ENCODE data around the gene NCAPD3. TPM values are rescaled to one million over a fixed set of nuclear protein-coding genes. Genes with fewer than 3 reads are reported as not detected.
"Not testable (repeated sequence)": the region's sequence is repeated elsewhere in the genome, so short reads cannot be mapped to it uniquely, and the experiment has no call there.

NCAPD3 gene
- polyA plus RNA-seq, 3 donors from 2014 or later, result 6.9 to 16.7 (median 11.4) TPM

DNA sequence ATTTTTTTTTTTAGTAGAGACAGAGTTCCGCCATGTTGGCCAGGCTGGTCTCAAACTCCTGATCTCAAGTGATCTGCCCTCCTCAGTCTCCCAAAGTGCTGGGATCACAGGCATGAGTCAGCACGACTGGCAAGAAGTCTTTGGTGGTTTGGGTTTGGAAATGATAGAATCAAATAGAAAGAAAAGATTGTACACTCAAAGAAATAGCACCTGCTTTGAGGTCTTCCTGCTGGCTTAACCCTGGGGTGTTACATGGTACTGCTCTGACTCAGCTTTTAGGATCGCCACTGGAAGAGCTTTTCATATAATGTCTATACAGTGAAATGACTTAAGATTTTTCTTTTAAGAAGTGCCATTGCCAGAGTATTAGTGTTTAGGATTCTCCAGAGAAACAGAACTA is 104.7 kb downstream of the NCAPD3 start:
- Mint-ChIP-seq H3K27ac (no peak overlapping the region), H3K36me3 (no peaks in the 10 kb centered on the region), H3K27me3 (ENCODE audit: low read depth in 3 of 3) (peaks cover 4 to 15% (median 8%) of the 10 kb centered on the region in 3 donors), H3K4me1 (no peaks in the 10 kb centered on the region), H3K9me3 (no peaks in the 10 kb centered on the region), H3K4me3 (no peak overlapping the region)
- DNase-seq, result no peak

DNA sequence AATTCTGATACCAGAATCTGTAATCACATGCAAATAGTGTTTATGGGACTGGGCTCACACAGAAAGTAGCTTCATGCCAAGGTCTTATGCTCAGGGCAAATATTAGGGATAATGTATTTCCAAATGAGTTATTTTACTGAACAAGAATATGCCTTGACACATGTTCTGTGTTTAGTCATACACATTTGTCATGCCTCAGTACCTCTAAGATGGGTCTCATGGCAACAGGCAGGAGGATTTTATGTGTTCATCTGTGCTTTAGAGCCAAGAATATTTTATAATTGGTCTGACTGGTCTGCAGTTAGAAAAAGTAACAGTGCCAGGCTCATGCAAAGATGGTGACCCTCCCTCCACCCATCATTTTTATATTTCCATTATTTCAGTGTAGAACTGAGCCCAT is 105.8 kb downstream of the NCAPD3 start:
- DNase-seq, result no peak
- H3K27ac Mint-ChIP-seq, result no peak overlapping the region
- H3K4me3 Mint-ChIP-seq, result no peak overlapping the region
- H3K27me3 Mint-ChIP-seq (ENCODE audit: low read depth in 3 of 3), result peaks cover 2 to 14% (median 6%) of the 10 kb centered on the region in 3 donors
- H3K9me3 Mint-ChIP-seq, result no peaks in the 10 kb centered on the region
- H3K36me3 Mint-ChIP-seq, result no peaks in the 10 kb centered on the region
- no peaks in the 10 kb centered on the region for H3K4me1 Mint-ChIP-seq

DNA sequence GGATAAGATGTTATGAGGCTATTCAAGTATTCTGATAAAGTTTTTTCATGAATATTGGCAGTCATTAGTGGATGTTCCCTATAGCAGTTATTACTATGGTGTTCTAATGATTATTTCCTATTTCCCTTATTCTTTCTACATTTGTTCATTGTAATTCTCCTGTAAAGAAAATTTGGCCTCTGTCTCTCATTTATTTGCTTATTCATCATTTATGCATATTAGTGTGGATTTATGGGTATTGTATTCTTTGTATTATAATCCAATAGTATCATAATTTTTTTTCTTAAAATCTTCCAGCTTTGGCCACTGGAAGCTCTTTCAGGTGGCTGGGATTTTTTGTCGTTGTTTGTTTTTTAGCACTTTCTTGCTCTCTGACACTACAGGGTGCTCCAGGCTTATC is 107.6 kb downstream of the NCAPD3 start:
- Mint-ChIP-seq H3K36me3 (no peaks in the 10 kb centered on the region), H3K9me3 (no peaks in the 10 kb centered on the region), H3K4me1 (no peaks in the 10 kb centered on the region), H3K4me3 (no peak overlapping the region), H3K27ac (no peak overlapping the region), H3K27me3 (ENCODE audit: low read depth in 3 of 3) (peaks cover 3 to 9% (median 6%) of the 10 kb centered on the region in 3 donors)
- DNase-seq, result no peak

DNA sequence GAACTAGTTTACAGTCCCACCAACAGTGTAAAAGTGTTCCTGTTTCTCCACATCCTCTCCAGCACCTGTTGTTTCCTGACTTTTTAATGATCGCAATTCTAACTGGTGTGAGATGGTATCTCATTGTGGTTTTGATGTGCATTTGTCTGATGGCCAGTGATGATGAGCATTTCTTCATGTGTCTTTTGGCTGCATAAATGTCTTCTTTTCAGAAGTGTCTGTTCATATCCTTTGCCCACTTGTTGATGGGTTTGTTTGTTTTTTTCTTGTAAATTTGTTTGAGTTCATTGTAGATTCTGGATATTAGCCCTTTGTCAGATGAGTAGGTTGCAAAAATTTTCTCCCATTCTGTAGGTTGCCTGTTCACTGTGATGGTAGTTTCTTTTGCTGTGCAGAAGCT is 110.0 kb downstream of the NCAPD3 start:
- H3K27me3 Mint-ChIP-seq (ENCODE audit: low read depth in 3 of 3); H3K36me3 Mint-ChIP-seq; H3K4me1 Mint-ChIP-seq; DNase-seq; H3K9me3 Mint-ChIP-seq; H3K27ac Mint-ChIP-seq; H3K4me3 Mint-ChIP-seq: not testable (repeated sequence)

DNA sequence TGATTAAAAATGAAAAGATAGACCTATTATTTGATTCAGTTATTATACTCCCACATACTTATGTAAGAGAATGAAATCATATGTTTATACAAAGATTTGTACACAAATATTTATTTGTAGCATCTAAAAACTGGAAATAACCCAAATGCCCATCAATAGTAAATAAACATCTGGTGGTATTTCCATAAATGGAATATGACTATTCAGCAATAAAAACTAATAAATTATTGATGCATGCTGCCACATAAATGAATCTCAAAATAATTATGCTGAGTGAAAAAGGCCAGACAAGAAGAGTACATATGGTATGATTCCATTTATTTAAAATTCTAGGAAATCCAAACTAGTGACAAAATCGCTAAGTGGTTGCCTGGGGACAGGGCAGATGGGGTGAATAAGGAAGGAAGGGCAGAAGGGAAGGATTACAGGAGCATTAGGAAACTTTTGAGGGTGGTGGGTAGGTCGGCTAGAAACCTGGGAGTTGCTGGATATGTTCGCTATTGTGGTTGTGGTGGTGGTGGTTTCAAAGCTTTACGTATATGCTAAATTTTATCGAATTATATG is 113.4 kb downstream of the NCAPD3 start:
- H3K27ac Mint-ChIP-seq, result no peak overlapping the region
- peaks cover 0 to 4% (median 2%) of the 10 kb centered on the region in 3 donors for H3K27me3 Mint-ChIP-seq (ENCODE audit: low read depth in 3 of 3)
- no peak overlapping the region for H3K4me3 Mint-ChIP-seq
- H3K36me3 Mint-ChIP-seq, result no peaks in the 10 kb centered on the region
- no peaks in the 10 kb centered on the region for H3K4me1 Mint-ChIP-seq
- H3K9me3 Mint-ChIP-seq, result peaks cover 2 to 15% (median 12%) of the 10 kb centered on the region in 6 donors
- DNase-seq, result no peak

Other genes starting within 250 kb of the NCAPD3 start
- gene JAM3, start 154.9 kb downstream of the NCAPD3 start, polyA plus RNA-seq, result 1 to 10 TPM in 2 of 3 donors, not detected in 1; 1.6 to 1.9 TPM
- gene VPS26B, start 704 bp upstream of the NCAPD3 start, polyA plus RNA-seq, result 100 to 1,000 TPM in 1 of 3 donors, 10 to 100 TPM in 2; 76.2 to 110 (median 78.1) TPM
- 100 to 1,000 TPM in 2 of 3 donors, 10 to 100 TPM in 1; 92.7 to 116 (median 106) TPM for gene THYN1, start 29.4 kb upstream of the NCAPD3 start, polyA plus RNA-seq
- 10 to 100 TPM; 16.3 to 34.4 (median 22.7) TPM for gene ACAD8, start 29.6 kb upstream of the NCAPD3 start, polyA plus RNA-seq
- gene GLB1L3, start 52.4 kb upstream of the NCAPD3 start, polyA plus RNA-seq, result not detected
- 1 to 10 TPM in 2 of 3 donors, not detected in 1; 1.4 to 1.7 TPM for gene GLB1L2, start 108.0 kb upstream of the NCAPD3 start, polyA plus RNA-seq
- 1 to 10 TPM in 1 of 3 donors, under 1 TPM in 2; 0.09 to 1.8 (median 0.24) TPM for gene B3GAT1, start 188.3 kb upstream of the NCAPD3 start, polyA plus RNA-seq

Data from immature natural killer cell (primary cell).